Uterus (tissue), 2 donors: ENCODE results near the gene DPP4.

ENCODE experiments used
- CTCF ChIP-seq, 4 experiments: fragments of 200-600 bp in 2 of 4; fragments of 450-650 bp in 2 of 4; sonication (generic) in 2 of 4; IDR thresholded peaks; one replicate each; pipeline ENCODE4 v1.5.1; 2016 to 2019; ENCODE audit warnings: antibody characterized with exemption in 4 of 4, mild to moderate bottlenecking in 2 of 4, moderate library complexity in 1 of 4
- POLR2A ChIP-seq, 2 donors: fragments of 450-650 bp; IDR thresholded peaks; one replicate each; pipeline ENCODE4 v1.6.1; 2016; ENCODE audit warnings: antibody characterized with exemption in 2 of 2, mild to moderate bottlenecking in 1 of 2, moderate library complexity in 1 of 2

GRCh38 chr2:162030363-162031190 lies 43.4 kb downstream of the DPP4 start:
- no peak for TF ChIP-seq CTCF (IDR thresholded peaks at IDR 0.05)
- TF ChIP-seq POLR2A (IDR thresholded peaks at IDR 0.05), result no peak
